Skeletal muscle tissue (tissue), 4 donors: Measurements from ENCODE around the gene ST7. TPM values are rescaled to one million over a fixed set of nuclear protein-coding genes. Genes with fewer than 3 reads are reported as not detected.
"Not testable (repeated sequence)": the region's sequence is repeated elsewhere in the genome, so short reads cannot be mapped to it uniquely, and the experiment has no call there.

Source experiments
- H3K27ac ChIP-seq: one replicate; pipeline ENCODE4 v1.7.0; 2013; ENCODE audit warnings: mild to moderate bottlenecking, low read depth, low read length, inconsistent platforms
- H3K27me3 ChIP-seq, 3 donors: one replicate each; pipeline ENCODE4 v1.7.0; 2013; ENCODE audit warnings: low read length in 3 of 3; ENCODE audit not compliant: control insufficient read depth in 3 of 3, insufficient read depth in 3 of 3
- H3K36me3 ChIP-seq, 3 donors: one replicate each; pipeline ENCODE4 v1.7.0; 2013; ENCODE audit warnings: low read length in 3 of 3; ENCODE audit not compliant: control insufficient read depth in 3 of 3, insufficient read depth in 3 of 3
- H3K4me1 ChIP-seq, 3 donors: one replicate each; pipeline ENCODE4 v1.7.0; 2013; ENCODE audit warnings: low read length in 3 of 3, mild to moderate bottlenecking in 3 of 3; ENCODE audit not compliant: control insufficient read depth in 3 of 3, insufficient read depth in 3 of 3
- H3K4me3 ChIP-seq, 3 donors: one replicate each; pipeline ENCODE4 v1.7.0; 2013; ENCODE audit warnings: low read length in 3 of 3
- H3K9ac ChIP-seq, 3 donors: one replicate each; pipeline ENCODE4 v1.7.0; 2013; ENCODE audit warnings: low read length in 3 of 3, mild to moderate bottlenecking in 3 of 3, moderate library complexity in 2 of 3, low read depth in 1 of 3
- H3K9me3 ChIP-seq, 3 donors: one replicate each; pipeline ENCODE4 v1.7.0; 2013; ENCODE audit warnings: low read length in 3 of 3; ENCODE audit not compliant: control insufficient read depth in 3 of 3
- total RNA-seq: library from RNA; depleted of rRNA; stranded (reverse); fragments of >200 nt; gene quantifications from one replicate; pipeline ENCODE4 v1.2.3, GENCODE V29; 2014
- donor health status: Osteomylitis.

The ST7 gene
- total RNA-seq, 1 donor from 2014 or later = 23.0 TPM

DNA sequence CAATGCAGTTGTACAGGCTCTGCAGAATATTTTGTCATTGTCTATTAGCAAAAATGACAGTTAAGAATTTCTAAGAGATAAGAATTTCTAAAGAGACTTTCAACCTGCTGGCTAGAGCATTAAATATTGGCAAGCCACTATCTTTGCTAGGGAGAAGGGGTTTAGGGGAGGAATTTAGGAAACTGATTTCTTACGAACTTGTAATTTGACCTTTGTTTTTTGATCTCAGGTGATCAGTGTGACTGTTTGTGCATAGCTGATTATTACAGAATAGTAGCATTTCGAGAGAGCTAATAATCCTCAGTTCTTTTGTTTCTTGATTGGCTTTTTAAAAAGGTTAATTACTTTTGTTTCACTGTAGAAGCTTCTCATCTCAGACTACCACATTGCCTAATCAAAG, 68.1 kb downstream of the ST7 start:
- H3K9ac ChIP-seq = peak overlapping the region; percentile 65 to 73 (median 69)
- H3K4me1 ChIP-seq = peaks cover 8 to 19% (median 13%) of the 10 kb centered on the region in 3 donors
- H3K27ac ChIP-seq = peak overlapping the region; percentile 69
- peak overlapping the region in 2 of 3 donors; percentile 74 to 75 for H3K4me3 ChIP-seq
- H3K36me3 ChIP-seq = no peaks in the 10 kb centered on the region
- no peaks in the 10 kb centered on the region for H3K9me3 ChIP-seq
- H3K27me3 ChIP-seq = no peaks in the 10 kb centered on the region

DNA sequence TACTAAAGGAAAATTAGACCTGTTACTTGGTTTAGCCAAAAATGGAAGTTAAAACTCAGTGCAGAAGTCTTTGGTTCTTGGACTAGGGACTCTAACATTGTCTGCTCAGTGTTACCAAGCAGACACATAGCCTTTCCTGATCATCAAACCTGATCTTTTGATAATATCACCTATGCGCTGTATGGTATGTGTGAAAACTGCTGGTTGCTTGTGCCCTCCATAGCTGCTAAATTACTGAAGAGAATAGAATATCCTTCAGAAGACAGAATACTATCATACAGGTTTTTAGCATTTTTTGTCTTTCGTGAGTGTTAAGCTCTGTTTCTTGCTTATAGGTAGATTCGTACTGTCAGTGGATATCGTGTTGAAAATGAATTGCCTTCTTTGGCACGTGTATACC, 68.7 kb downstream of the ST7 start:
- peaks cover 8 to 19% (median 13%) of the 10 kb centered on the region in 3 donors for H3K4me1 ChIP-seq
- no peak overlapping the region for H3K27ac ChIP-seq
- H3K9me3 ChIP-seq = no peaks in the 10 kb centered on the region
- no peaks in the 10 kb centered on the region for H3K27me3 ChIP-seq
- H3K36me3 ChIP-seq = no peaks in the 10 kb centered on the region
- H3K9ac ChIP-seq = peak overlapping the region in 1 of 3 donors; percentile 65
- H3K4me3 ChIP-seq = peak overlapping the region in 2 of 3 donors; percentile 28 to 74

DNA sequence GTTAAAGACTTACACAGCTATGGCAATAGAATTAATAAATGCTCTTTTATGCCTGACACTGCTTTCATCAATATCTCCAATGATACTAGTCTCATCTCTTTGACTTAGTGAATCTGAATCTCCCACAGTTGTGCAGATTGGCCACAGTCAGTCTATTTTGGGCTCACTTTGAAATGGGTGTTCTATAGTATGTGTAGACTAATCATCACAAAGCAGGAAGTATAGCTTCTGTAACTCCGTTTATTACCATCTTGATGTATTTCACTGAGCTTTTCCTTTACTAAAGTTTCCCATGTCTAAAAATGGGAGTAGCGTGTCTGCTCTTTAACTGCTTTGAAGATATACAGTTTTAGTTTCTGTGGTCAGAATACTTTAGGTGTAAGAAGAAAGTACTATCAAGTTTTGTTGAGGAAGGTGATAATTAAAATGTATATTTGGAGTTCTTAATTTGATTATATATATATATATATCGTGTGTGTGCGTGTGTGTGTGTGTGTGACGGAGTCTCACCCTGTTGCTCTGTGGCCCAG, 70.1 kb downstream of the ST7 start:
- H3K4me1 ChIP-seq = peaks cover 8 to 13% (median 9%) of the 10 kb centered on the region in 3 donors

DNA sequence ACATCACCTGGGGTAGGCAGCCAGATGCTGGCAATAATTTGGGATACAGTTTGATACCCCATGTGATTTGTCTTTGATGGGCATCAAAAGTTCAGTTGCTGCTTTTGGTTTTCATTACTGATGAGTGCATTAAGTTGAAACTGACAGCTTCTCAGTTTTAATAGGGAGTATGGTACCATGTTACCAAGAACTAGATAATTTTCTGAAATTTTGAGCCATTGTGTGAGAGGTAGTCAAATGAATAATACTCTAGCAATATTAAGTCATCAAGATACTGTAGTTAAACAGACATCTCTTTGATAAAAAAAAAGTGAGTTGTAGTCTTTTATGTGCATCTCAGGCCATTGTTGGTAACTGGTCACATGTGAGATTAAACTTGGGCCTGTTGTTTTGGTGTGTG, 71.5 kb downstream of the ST7 start:
- Histone ChIP-seq H3K36me3 (no peaks in the 10 kb centered on the region), H3K9me3 (no peaks in the 10 kb centered on the region), H3K27me3 (no peaks in the 10 kb centered on the region), H3K27ac (no peak overlapping the region), H3K9ac (no peak overlapping the region), H3K4me3 (no peak overlapping the region), H3K4me1 (peaks cover 6 to 13% (median 7%) of the 10 kb centered on the region in 3 donors)

More for the DNA sequence above, 70.1 kb downstream of the ST7 start:
- H3K27ac ChIP-seq = no peak overlapping the region
- H3K9ac ChIP-seq = no peak overlapping the region
- no peaks in the 10 kb centered on the region for H3K9me3 ChIP-seq
- no peaks in the 10 kb centered on the region for H3K27me3 ChIP-seq
- H3K36me3 ChIP-seq = no peaks in the 10 kb centered on the region
- no peak overlapping the region for H3K4me3 ChIP-seq

DNA sequence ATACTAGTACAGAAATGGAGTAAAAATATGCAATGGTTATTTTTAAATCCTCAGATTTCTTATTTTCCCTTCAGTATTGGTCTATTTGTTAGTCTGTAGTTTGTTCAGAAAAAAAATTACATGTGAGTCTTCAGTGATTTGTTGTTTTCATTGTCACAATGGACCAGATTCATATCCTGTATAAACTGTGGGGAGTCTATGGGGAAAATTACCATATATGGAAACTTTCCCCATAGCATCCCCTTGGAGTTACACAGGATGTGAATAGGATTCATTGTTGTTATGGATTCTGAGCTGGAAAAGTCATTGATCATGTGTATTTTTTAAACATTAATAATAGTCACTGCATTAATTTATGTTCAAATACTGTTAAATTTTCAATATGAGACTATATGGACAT, 72.6 kb downstream of the ST7 start:
- Histone ChIP-seq H3K9ac (no peak overlapping the region), H3K27ac (no peak overlapping the region), H3K4me1 (peaks cover 0 to 3% (median 2%) of the 10 kb centered on the region in 3 donors), H3K36me3 (no peaks in the 10 kb centered on the region), H3K27me3 (no peaks in the 10 kb centered on the region), H3K4me3 (no peak overlapping the region), H3K9me3 (no peaks in the 10 kb centered on the region)

DNA sequence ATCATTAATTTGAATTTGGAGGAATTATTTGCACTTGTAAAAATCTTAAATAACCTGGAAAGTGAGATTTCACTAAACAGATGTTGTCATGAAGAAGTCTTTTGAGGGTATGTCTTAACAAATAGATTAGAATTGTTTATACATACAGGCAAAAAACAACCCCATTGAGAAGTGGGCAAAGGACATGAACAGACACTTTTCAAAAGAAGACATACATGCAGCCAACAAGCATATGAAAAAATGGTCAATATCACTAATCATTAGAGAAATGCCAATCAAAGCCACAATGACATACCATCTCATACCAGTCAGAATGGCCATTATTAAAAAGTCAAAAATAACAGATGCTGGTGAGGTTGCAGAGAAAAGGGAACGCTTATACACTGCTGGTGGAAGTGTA, 77.0 kb downstream of the ST7 start:
- H3K9me3 ChIP-seq, H3K4me1 ChIP-seq, H3K27ac ChIP-seq, H3K4me3 ChIP-seq, H3K27me3 ChIP-seq, H3K36me3 ChIP-seq, H3K9ac ChIP-seq: not testable (repeated sequence)

DNA sequence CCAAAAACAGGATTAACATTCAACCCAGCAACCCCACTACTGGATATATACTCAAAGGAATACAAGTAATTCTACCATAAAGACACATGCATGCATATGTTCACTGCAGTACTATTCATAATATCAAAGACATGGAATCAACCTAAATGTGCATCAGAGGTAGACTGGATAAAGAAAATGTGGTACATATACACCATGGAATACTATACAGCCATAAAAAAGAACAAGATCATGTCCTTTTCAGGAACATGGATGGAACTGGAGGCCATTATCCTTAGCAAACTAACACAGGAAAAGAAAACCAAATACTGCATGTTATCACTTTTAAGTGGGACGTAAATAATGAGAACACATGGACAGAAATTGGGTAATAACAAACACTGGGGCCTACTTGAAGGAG, 77.5 kb downstream of the ST7 start:
- not testable (repeated sequence) for H3K9me3 ChIP-seq, H3K36me3 ChIP-seq, H3K9ac ChIP-seq, H3K27ac ChIP-seq, H3K4me3 ChIP-seq, H3K27me3 ChIP-seq, H3K4me1 ChIP-seq

DNA sequence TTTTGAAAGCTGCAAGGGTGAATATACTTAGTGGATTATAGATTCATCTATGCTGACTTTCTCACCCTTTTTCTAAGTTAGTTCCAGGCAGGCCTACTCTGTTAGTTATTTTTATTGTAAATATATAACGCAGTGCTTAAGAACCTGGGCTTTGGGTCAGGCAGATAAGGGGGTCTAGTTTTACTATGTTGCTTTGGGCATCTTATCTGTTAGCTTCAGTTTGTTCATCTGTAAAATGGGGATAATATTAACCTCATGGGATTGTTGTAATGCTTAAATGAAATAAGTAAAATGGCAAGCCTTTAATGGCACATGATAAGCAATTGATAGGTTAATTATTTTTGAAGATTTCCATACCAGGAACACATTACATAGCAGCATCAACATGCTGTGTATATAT, 79.5 kb downstream of the ST7 start:
- H3K27ac ChIP-seq = no peak overlapping the region
- H3K9me3 ChIP-seq = no peaks in the 10 kb centered on the region
- no peak overlapping the region for H3K9ac ChIP-seq
- H3K4me1 ChIP-seq = peaks cover 0 to 8% (median 0%) of the 10 kb centered on the region in 3 donors
- no peak overlapping the region for H3K4me3 ChIP-seq
- no peaks in the 10 kb centered on the region for H3K27me3 ChIP-seq
- H3K36me3 ChIP-seq = no peaks in the 10 kb centered on the region

GRCh38 chr7:117034851-117035464, 81.7 kb downstream of the ST7 start:
- H3K9me3 ChIP-seq = no peaks in the 10 kb centered on the region
- no peaks in the 10 kb centered on the region for H3K27me3 ChIP-seq
- peaks cover 0 to 8% (median 0%) of the 10 kb centered on the region in 3 donors for H3K4me1 ChIP-seq
- H3K4me3 ChIP-seq = no peak overlapping the region
- H3K27ac ChIP-seq = no peak overlapping the region
- no peaks in the 10 kb centered on the region for H3K36me3 ChIP-seq
- H3K9ac ChIP-seq = no peak overlapping the region

DNA sequence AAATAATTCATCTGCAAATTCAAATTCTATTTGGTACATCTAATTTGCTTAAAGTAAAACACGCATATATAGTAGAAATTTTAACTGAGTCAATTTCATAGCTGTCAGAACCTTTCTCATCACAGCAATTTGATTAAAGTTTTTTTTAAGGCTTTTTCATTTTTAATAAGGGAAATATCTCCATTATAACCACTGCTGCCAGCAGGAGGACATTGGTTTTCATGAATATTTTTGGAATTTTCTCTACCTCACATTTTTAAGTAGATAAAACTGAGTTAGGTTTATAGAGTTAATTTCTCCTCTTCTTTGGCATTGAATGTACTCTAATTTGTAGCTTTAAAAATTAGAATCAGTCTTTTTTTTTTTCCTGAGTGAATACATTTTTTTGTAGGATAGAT, 82.2 kb downstream of the ST7 start:
- no peaks in the 10 kb centered on the region for H3K36me3 ChIP-seq
- no peaks in the 10 kb centered on the region for H3K27me3 ChIP-seq
- peaks cover 0 to 8% (median 0%) of the 10 kb centered on the region in 3 donors for H3K4me1 ChIP-seq
- H3K27ac ChIP-seq = no peak overlapping the region
- no peak overlapping the region for H3K4me3 ChIP-seq
- no peaks in the 10 kb centered on the region for H3K9me3 ChIP-seq
- no peak overlapping the region for H3K9ac ChIP-seq
